ENCODE data around the gene IREB2. TPM values are rescaled to one million over a fixed set of nuclear protein-coding genes. Genes with fewer than 3 reads are reported as not detected.

The IREB2 gene
- total and polyA plus RNA-seq, 9 donors: 15.2 to 54.5 (median 44.8) TPM

GRCh38 chr15:78524230-78524629 lies 86.2 kb downstream of the IREB2 start:
- TF ChIP-seq EP300 (IDR thresholded peaks at IDR 0.05) (no peak), CTCF (IDR thresholded peaks at IDR 0.05) (no peak), POLR2A (IDR thresholded peaks at IDR 0.05) (no peak)
- Histone ChIP-seq H3K27me3 (no peaks in the 10 kb centered on the region), H3K9me3 (no peaks in the 10 kb centered on the region), H3K36me3 (no peaks in the 10 kb centered on the region), H3K4me1 (ENCODE audit: insufficient read depth) (no peaks in the 10 kb centered on the region), H3K4me3 (no peak overlapping the region), H3K27ac (no peak overlapping the region)
- intact Hi-C loops (cut with DNase I): no loop called here
- 93 to 100% (median 95%) methylated on average over 5 of the region's 5 CpGs for WGBS, 3 donors
- no peak for DNase-seq

- intact Hi-C loops (cut with DNase I): no loop called here
- DNase-seq: no peak
- WGBS, 3 donors: 79 to 83% (median 81%) methylated on average over 5 of the region's 5 CpGs
- Histone ChIP-seq H3K4me1 (ENCODE audit: insufficient read depth) (no peaks in the 10 kb centered on the region), H3K36me3 (no peaks in the 10 kb centered on the region), H3K27me3 (no peaks in the 10 kb centered on the region), H3K27ac (no peak overlapping the region), H3K4me3 (no peak overlapping the region), H3K9me3 (no peaks in the 10 kb centered on the region)
- no peak for TF ChIP-seq CTCF (IDR thresholded peaks at IDR 0.05)
- TF ChIP-seq EP300 (IDR thresholded peaks at IDR 0.05): no peak
- no peak for TF ChIP-seq POLR2A (IDR thresholded peaks at IDR 0.05)
Measured at GRCh38 chr15:78527325-78527724, 89.3 kb downstream of the IREB2 start.

GRCh38 chr15:78533331-78533730 lies 95.3 kb downstream of the IREB2 start:
- no peaks in the 10 kb centered on the region for H3K4me1 ChIP-seq (ENCODE audit: insufficient read depth)
- intact Hi-C loops (cut with DNase I): no loop called here
- H3K36me3 ChIP-seq: no peaks in the 10 kb centered on the region
- no peak overlapping the region for H3K27ac ChIP-seq
- no peak overlapping the region for H3K4me3 ChIP-seq
- no peaks in the 10 kb centered on the region for H3K27me3 ChIP-seq
- DNase-seq: no peak
- no peaks in the 10 kb centered on the region for H3K9me3 ChIP-seq
- TF ChIP-seq EP300 (IDR thresholded peaks at IDR 0.05): no peak
- TF ChIP-seq CTCF (IDR thresholded peaks at IDR 0.05): no peak
- TF ChIP-seq POLR2A (IDR thresholded peaks at IDR 0.05): no peak
- 57 to 64% (median 58%) methylated on average over 2 of the region's 2 CpGs for WGBS, 3 donors

- Histone ChIP-seq H3K27me3 (no peaks in the 10 kb centered on the region), H3K4me1 (ENCODE audit: insufficient read depth) (no peaks in the 10 kb centered on the region), H3K4me3 (no peak overlapping the region), H3K9me3 (no peaks in the 10 kb centered on the region), H3K27ac (no peak overlapping the region), H3K36me3 (no peaks in the 10 kb centered on the region)
- intact Hi-C loops (cut with DNase I): no loop called here
- no peak for TF ChIP-seq POLR2A (IDR thresholded peaks at IDR 0.05)
- TF ChIP-seq EP300 (IDR thresholded peaks at IDR 0.05): no peak
- no peak for DNase-seq
- WGBS, 3 donors: 69 to 81% (median 71%) methylated on average over 1 of the region's 1 CpG
Measured at GRCh38 chr15:78536134-78536533, 98.1 kb downstream of the IREB2 start.

GRCh38 chr15:78537266-78537905 lies 99.4 kb downstream of the IREB2 start:
- H3K27ac ChIP-seq: no peak overlapping the region
- DNase-seq: no peak
- TF ChIP-seq CTCF (IDR thresholded peaks at IDR 0.05): no peak
- no peak for TF ChIP-seq EP300 (IDR thresholded peaks at IDR 0.05)
- TF ChIP-seq POLR2A (IDR thresholded peaks at IDR 0.05): no peak
- H3K4me1 ChIP-seq (ENCODE audit: insufficient read depth): no peaks in the 10 kb centered on the region
- no peak overlapping the region for H3K4me3 ChIP-seq
- WGBS, 3 donors: 63 to 78% (median 76%) methylated on average over 5 of the region's 5 CpGs
- no peaks in the 10 kb centered on the region for H3K9me3 ChIP-seq
- H3K36me3 ChIP-seq: no peaks in the 10 kb centered on the region
- no peaks in the 10 kb centered on the region for H3K27me3 ChIP-seq
- intact Hi-C loops (cut with DNase I): no loop called here

All from ovary (tissue), 9 donors.